AG09319 (cell line): ENCODE data around the gene PARVA.

ENCODE experiments used
- DNase-seq: peaks from one replicate; pipeline ENCODE4 v3.0.0-alpha.2; 2010; ENCODE audit warnings: low read depth; ENCODE audit errors: extremely low read depth
- CTCF ChIP-seq: IDR thresholded peaks from 2 replicates; pipeline ENCODE4 v1.5.1; 2011; ENCODE audit warnings: low read depth, mild to moderate bottlenecking, inconsistent platforms, low read length, moderate library complexity

PARVA gene

GRCh38 chr11:12531681-12532080, 154.3 kb downstream of the PARVA start:
- no peak for DNase-seq
- TF ChIP-seq CTCF = no peak

GRCh38 chr11:12532580-12532979, 155.2 kb downstream of the PARVA start:
- DNase-seq = no peak
- TF ChIP-seq CTCF = no peak

- TF ChIP-seq CTCF = no peak
- no peak for DNase-seq
Observed at GRCh38 chr11:12534549-12534948, 157.2 kb downstream of the PARVA start.

- DNase-seq = no peak
- TF ChIP-seq CTCF = no peak
Observed at GRCh38 chr11:12535321-12535720, 157.9 kb downstream of the PARVA start.

- no peak for DNase-seq
- no peak for TF ChIP-seq CTCF
Observed at GRCh38 chr11:12536566-12536965, 159.2 kb downstream of the PARVA start.

GRCh38 chr11:12537778-12538401, 160.5 kb downstream of the PARVA start:
- DNase-seq = no peak
- no peak for TF ChIP-seq CTCF

- no peak for DNase-seq
- no peak for TF ChIP-seq CTCF
Observed at GRCh38 chr11:12538889-12539421, 161.6 kb downstream of the PARVA start.
